NCI-H1092 treated with DMSO at 0.1 percent for 48 hours (cell line): Measurements from ENCODE around the gene PSMD8.
A peak's percentile ranks its signal among the peaks of the same experiment; 100 is the strongest.
"Not testable (repeated sequence)": the region's sequence is repeated elsewhere in the genome, so short reads cannot be mapped to it uniquely, and the experiment has no call there.

Source experiments
- DNase-seq: peaks from one replicate; lab custom pipeline; 2025; lab: John Stamatoyannopoulos, UW

Gene PSMD8

GRCh38 chr19:38387550-38388348, 13.4 kb downstream of the PSMD8 start, which contains the start of gene GGN:
Gene GGN, minus strand, starts transcription at chr19:38388034. Its CDS starts 773 bp downstream, at chr19:38387261.
- DNase-seq, result peak; percentile 70

- DNase-seq, result no peak
Measured at GRCh38 chr19:38388349-38389100, 14.2 kb downstream of the PSMD8 start, which contains the start of gene SPRED3. Gene SPRED3, plus strand, starts transcription at chr19:38388697. Its CDS starts 1,606 bp downstream, at chr19:38390303.

- DNase-seq, result no peak
Measured at GRCh38 chr19:38389101-38389925, 14.9 kb downstream of the PSMD8 start.

GRCh38 chr19:38389957-38390924, 15.9 kb downstream of the PSMD8 start:
- no peak for DNase-seq

GRCh38 chr19:38391911-38392464, 17.6 kb downstream of the PSMD8 start:
- DNase-seq, result no peak

- no peak for DNase-seq
Measured at GRCh38 chr19:38392707-38393308, 18.4 kb downstream of the PSMD8 start.

GRCh38 chr19:38394488-38394887, 20.1 kb downstream of the PSMD8 start:
- no peak for DNase-seq

- DNase-seq, result no peak
Measured at GRCh38 chr19:38395381-38396114, 21.2 kb downstream of the PSMD8 start.

- no peak for DNase-seq
Measured at GRCh38 chr19:38399081-38399480, 24.7 kb downstream of the PSMD8 start.

GRCh38 chr19:38399537-38399936, 25.2 kb downstream of the PSMD8 start:
- no peak for DNase-seq

GRCh38 chr19:38400361-38400760, 26.0 kb downstream of the PSMD8 start:
- no peak for DNase-seq

GRCh38 chr19:38401148-38401547, 26.8 kb downstream of the PSMD8 start:
- DNase-seq, result no peak

- no peak for DNase-seq
Measured at GRCh38 chr19:38402623-38402966, 28.2 kb downstream of the PSMD8 start.

GRCh38 chr19:38402967-38403674, 28.8 kb downstream of the PSMD8 start, which contains the start of gene FAM98C:
Gene FAM98C, plus strand, starts transcription at chr19:38403093. Its CDS starts 61 bp downstream, at chr19:38403154.
- DNase-seq, result peak; percentile 92

GRCh38 chr19:38404858-38405257, 30.5 kb downstream of the PSMD8 start:
- no peak for DNase-seq

- DNase-seq, result no peak
Measured at GRCh38 chr19:38405276-38405675, 30.9 kb downstream of the PSMD8 start.

GRCh38 chr19:38409631-38410133, 35.3 kb downstream of the PSMD8 start:
- no peak for DNase-seq

GRCh38 chr19:38410407-38410806, 36.0 kb downstream of the PSMD8 start:
- DNase-seq, result not testable (repeated sequence)
